Heart left ventricle (tissue), 11 donors: ENCODE results near the gene CDK18. TPM values are rescaled to one million over a fixed set of nuclear protein-coding genes. Genes with fewer than 3 reads are reported as not detected.

Experiments used
- polyA plus RNA-seq, 2 donors: library from polyadenylated mRNA; stranded (reverse); fragments of 200-250 nt; gene quantifications; one replicate each; pipeline ENCODE4 v1.2.3, GENCODE V29; 2013
- total RNA-seq, 9 donors: library from RNA; depleted of rRNA in 2 of 9; stranded (reverse); fragments of >200 nt in 2 of 9; fragmentation: NEBNext Ultra II Directional in 3 of 9; extraction: Animal tissue kit (Norgen Biotek cat#: 25700) in 3 of 9; gene quantifications; one replicate each; pipeline versions ENCODE4 v1.1.0 to v1.2.4, GENCODE V29; 2016 to 2023
- donor health status: ischemic (EF 13 %, LVEDD 7.1; RV severe dilation, severe dysfunction).
- donor health status: healthy with polysubstance abuse.
- donor health status: DM: no; HTN: yes; CAD: no.
- donor health status: DM: no; HTN: no; CAD: no.
- donor health status: ischemic (EF 25% LVEDD 5.7; RV mildly dilated, moderate dysfunction).
- donor health status: healthy.
- donor health status: DM: yes; HTN: yes; CAD: no.
- donor health status: PGD.
- donor health status: nonischemic (EF 23%, LVEDD 6.1; RV moderate dilation, normal function).

CDK18 gene
- total and polyA plus RNA-seq, 11 donors: 62.5 to 198 (median 141) TPM

Other genes starting within 250 kb of the CDK18 start
- gene NUAK2, start 182.9 kb upstream of the CDK18 start, total RNA-seq: 1 to 10 TPM in 3 of 9 donors, under 1 TPM in 6; 0.25 to 2.6 (median 0.82) TPM
- gene NUAK2, start 182.9 kb upstream of the CDK18 start, polyA plus RNA-seq: under 1 TPM; 0.46 to 0.50 TPM
- gene KLHDC8A, start 147.7 kb upstream of the CDK18 start, total RNA-seq: under 1 TPM in 2 of 9 donors, not detected in 7; 0.14 to 0.18 TPM
- under 1 TPM in 1 of 2 donors, not detected in 1; 0.30 TPM for gene KLHDC8A, start 147.7 kb upstream of the CDK18 start, polyA plus RNA-seq
- 1 to 10 TPM in 1 of 9 donors, not detected in 8; 2.5 TPM for gene LEMD1, start 82.6 kb upstream of the CDK18 start, total RNA-seq
- not detected for gene LEMD1, start 82.6 kb upstream of the CDK18 start, polyA plus RNA-seq
- gene BLACAT1, start 48.6 kb upstream of the CDK18 start, total RNA-seq: under 1 TPM in 1 of 9 donors, not detected in 8; 0.27 TPM
- gene BLACAT1, start 48.6 kb upstream of the CDK18 start, polyA plus RNA-seq: not detected
- 10 to 100 TPM; 18.5 to 54.9 (median 36.5) TPM for gene ELK4, start 127.3 kb downstream of the CDK18 start, total RNA-seq
- 10 to 100 TPM in 1 of 2 donors, 1 to 10 TPM in 1; 5.0 to 11.3 TPM for gene ELK4, start 127.3 kb downstream of the CDK18 start, polyA plus RNA-seq
- gene SLC45A3, start 175.8 kb downstream of the CDK18 start, total RNA-seq: 1 to 10 TPM; 1.2 to 6.1 (median 2.6) TPM
- 1 to 10 TPM; 2.6 to 3.3 TPM for gene SLC45A3, start 175.8 kb downstream of the CDK18 start, polyA plus RNA-seq
- gene NUCKS1, start 245.5 kb downstream of the CDK18 start, total RNA-seq: 100 to 1,000 TPM in 8 of 9 donors, 10 to 100 TPM in 1; 83.8 to 240 (median 198) TPM
- 10 to 100 TPM; 73.4 to 75.3 TPM for gene NUCKS1, start 245.5 kb downstream of the CDK18 start, polyA plus RNA-seq